NT2/D1 (cell line): Measurements from ENCODE around the gene SCAF4.

Experiments
- YY1 ChIP-seq: IDR thresholded peaks from 2 replicates; pipeline ENCODE4 v1.6.1; 2011; ENCODE audit not compliant: insufficient read length, insufficient read depth
- ZNF274 ChIP-seq: IDR thresholded peaks from 2 replicates; pipeline ENCODE4 v1.6.1; 2011; ENCODE audit warnings: mild to moderate bottlenecking, low read depth, low read length

GRCh38 chr21:31622397-31622796, 109.5 kb downstream of the SCAF4 start:
- no peak for TF ChIP-seq YY1
- TF ChIP-seq ZNF274: no peak
